Liver (tissue), 9 donors: Measurements from ENCODE around the gene SLC49A3. TPM values are rescaled to one million over a fixed set of nuclear protein-coding genes. Genes with fewer than 3 reads are reported as not detected.

Source experiments
- DNase-seq: peaks from one replicate; pipeline ENCODE4 v3.0.0-alpha.2; 2017; ENCODE audit warnings: low spot score
- H3K27ac ChIP-seq, 2 donors: one replicate each; pipeline ENCODE4 v1.7.0; 2013; ENCODE audit warnings: inconsistent platforms in 2 of 2, low read length in 2 of 2, control low read depth in 1 of 2, low read depth in 1 of 2, mild to moderate bottlenecking in 1 of 2
- H3K27me3 ChIP-seq, 4 donors: one replicate each; pipeline versions ENCODE4 v1.6.1 to v1.7.0; 2013; ENCODE audit warnings: low read length in 3 of 4, inconsistent platforms in 1 of 4, mild to moderate bottlenecking in 1 of 4, moderate library complexity in 1 of 4; ENCODE audit not compliant: control insufficient read depth in 4 of 4, insufficient read depth in 4 of 4
- H3K36me3 ChIP-seq, 4 donors: one replicate each; pipeline versions ENCODE4 v1.6.1 to v1.7.0; 2013; ENCODE audit warnings: low read length in 3 of 4, mild to moderate bottlenecking in 3 of 4, low read depth in 1 of 4, moderate library complexity in 1 of 4; ENCODE audit not compliant: control insufficient read depth in 4 of 4, insufficient read depth in 3 of 4
- H3K4me1 ChIP-seq, 4 donors: one replicate each; pipeline versions ENCODE4 v1.6.1 to v1.7.0; 2013; ENCODE audit warnings: low read length in 3 of 4, mild to moderate bottlenecking in 3 of 4, moderate library complexity in 1 of 4; ENCODE audit not compliant: control insufficient read depth in 4 of 4, insufficient read depth in 4 of 4
- H3K4me3 ChIP-seq, 3 donors: one replicate each; pipeline versions ENCODE4 v1.6.1 to v1.7.0; 2013; ENCODE audit warnings: low read length in 3 of 3, control low read depth in 1 of 3, low read depth in 1 of 3, mild to moderate bottlenecking in 1 of 3
- H3K9ac ChIP-seq, 2 donors: one replicate each; pipeline ENCODE4 v1.7.0; 2013; ENCODE audit warnings: low read length in 2 of 2, mild to moderate bottlenecking in 2 of 2, moderate library complexity in 2 of 2, control low read depth in 1 of 2, low read depth in 1 of 2
- H3K9me3 ChIP-seq, 4 donors: one replicate each; pipeline versions ENCODE4 v1.6.1 to v1.7.0; 2013; ENCODE audit warnings: low read length in 3 of 4; ENCODE audit not compliant: control insufficient read depth in 4 of 4
- ATF3 ChIP-seq: IDR thresholded peaks from 2 replicates; pipeline ENCODE4 v1.6.1; 2016; ENCODE audit warnings: antibody characterized with exemption
- CTCF ChIP-seq: fragments of 150-350 bp; IDR thresholded peaks from 2 replicates; pipeline ENCODE4 v1.5.1; 2017; ENCODE audit warnings: improper control_type of control experiment, low read depth, low read length; ENCODE audit not compliant: missing input control
- EGR1 ChIP-seq, 2 donors: IDR thresholded peaks; 2 replicates each; pipeline ENCODE4 v1.6.1; 2016 to 2018; ENCODE audit warnings: antibody characterized with exemption in 2 of 2, low read depth in 2 of 2
- FOXA1 ChIP-seq: IDR thresholded peaks from 2 replicates; pipeline ENCODE4 v1.6.1; 2016; ENCODE audit warnings: antibody characterized with exemption
- FOXA2 ChIP-seq: IDR thresholded peaks from 2 replicates; pipeline ENCODE4 v1.6.1; 2016; ENCODE audit warnings: antibody characterized with exemption
- GABPA ChIP-seq, 2 donors: IDR thresholded peaks in 1 of 2; conservative IDR thresholded peaks in 1 of 2; 2 replicates each; pipeline ENCODE4 v1.6.1; 2016; ENCODE audit warnings: antibody characterized with exemption in 2 of 2, mild to moderate bottlenecking in 1 of 2, moderate library complexity in 1 of 2
- HNF4A ChIP-seq, 2 donors: conservative IDR thresholded peaks; 2 replicates each; pipeline ENCODE4 v1.6.1; 2016; ENCODE audit warnings: antibody characterized with exemption in 2 of 2, mild to moderate bottlenecking in 2 of 2
- HNF4G ChIP-seq: IDR thresholded peaks from 2 replicates; pipeline ENCODE4 v1.6.1; 2016; ENCODE audit warnings: antibody characterized with exemption
- JUND ChIP-seq, 2 donors: IDR thresholded peaks; 2 replicates each; pipeline ENCODE4 v1.6.1; 2016; ENCODE audit warnings: antibody characterized with exemption in 2 of 2
- NR2F2 ChIP-seq: IDR thresholded peaks from 2 replicates; pipeline ENCODE4 v1.6.1; 2016; ENCODE audit warnings: antibody characterized with exemption
- RAD21 ChIP-seq, 2 donors: IDR thresholded peaks; 2 replicates each; pipeline ENCODE4 v1.6.1; 2016; ENCODE audit warnings: antibody characterized with exemption in 2 of 2, mild to moderate bottlenecking in 2 of 2
- REST ChIP-seq: IDR thresholded peaks from 2 replicates; pipeline ENCODE4 v1.6.1; 2016; ENCODE audit warnings: antibody characterized with exemption, mild to moderate bottlenecking
- RXRA ChIP-seq, 2 donors: IDR thresholded peaks; 2 replicates each; pipeline ENCODE4 v1.6.1; 2017 to 2018; ENCODE audit warnings: antibody characterized with exemption in 2 of 2, mild to moderate bottlenecking in 1 of 2
- SP1 ChIP-seq: IDR thresholded peaks from 2 replicates; pipeline ENCODE4 v1.6.1; 2018; ENCODE audit warnings: antibody characterized with exemption, mild to moderate bottlenecking
- TAF1 ChIP-seq: conservative IDR thresholded peaks from 2 replicates; pipeline ENCODE4 v1.6.1; 2016; ENCODE audit warnings: antibody characterized with exemption, mild to moderate bottlenecking
- YY1 ChIP-seq: IDR thresholded peaks from 2 replicates; pipeline ENCODE4 v1.6.1; 2016; ENCODE audit warnings: antibody characterized with exemption, mild to moderate bottlenecking
- ZBTB33 ChIP-seq: IDR thresholded peaks from 2 replicates; pipeline ENCODE4 v1.6.1; 2016; ENCODE audit warnings: antibody characterized with exemption
- WGBS: extraction: QIAGEN DNeasy Blood & Tissue Kit; methylation state at CpG from one replicate; pipeline ENCODE4 v1.1.7; 2013; 5-methylcytosine and 5-hydroxymethylcytosine counted together
- polyA plus RNA-seq, 2 donors: library from polyadenylated mRNA; stranded (reverse) in 1 of 2; unstranded in 1 of 2; fragments of 200-250 nt in 1 of 2; fragments of >200 nt in 1 of 2; fragmentation: Nextera tagmentation in 1 of 2; extraction: Ambion mirVana in 1 of 2; gene quantifications; one replicate each; pipeline versions ENCODE4 v1.2.1 to v1.2.3, GENCODE V29; 2013 to 2015
- total RNA-seq, 2 donors: library from RNA; depleted of rRNA; stranded (reverse); fragments of >200 nt; gene quantifications; one replicate each; pipeline ENCODE4 v1.2.3, GENCODE V29; 2014
- TF ChIP-seq, protein P1 (sequence below): IDR thresholded peaks from 2 replicates; pipeline ENCODE4 v1.6.1; 2016; ENCODE audit warnings: antibody characterized with exemption
- donor health status: healthy.
- donor health status: healthy.
- donor health status: healthy.
- donor health status: healthy.
- donor health status: healthy.

The SLC49A3 gene
- total and polyA plus RNA-seq, 4 donors: 0.40 to 3.6 (median 2.0) TPM

- no peaks in the 10 kb centered on the region for H3K9me3 ChIP-seq
- H3K4me3 ChIP-seq: peak within 1 kb of the TSS; percentile 90 to 94 (median 92)
- no peaks in the 10 kb centered on the region for H3K27me3 ChIP-seq
- peaks cover 5 to 18% (median 14%) of the 10 kb centered on the region in 4 donors for H3K36me3 ChIP-seq
- DNase-seq: peak; percentile 97
- WGBS: under 1% methylated on average over 84 of the region's 84 CpGs
- H3K27ac ChIP-seq: peak within 1 kb of the TSS; percentile 94 to 95
- TF ChIP-seq REST: no peak
- TF ChIP-seq RAD21 (IDR thresholded peaks at IDR 0.05): peak in 1 of 2 donors; percentile 46
- TF ChIP-seq NR2F2: no peak
- no peak for TF ChIP-seq ATF3
- no peak for TF ChIP-seq FOXA2
- TF ChIP-seq YY1: peak; percentile 91
- no peak for TF ChIP-seq HNF4A (conservative IDR thresholded peaks at IDR 0.05)
- no peak for TF ChIP-seq TAF1
- no peak for TF ChIP-seq ZBTB33
- no peak for TF ChIP-seq JUND (IDR thresholded peaks at IDR 0.05)
- TF ChIP-seq CTCF: peak; percentile 98
- no peak for TF ChIP-seq SP1
- no peak for TF ChIP-seq RXRA (IDR thresholded peaks at IDR 0.05)
- TF ChIP-seq EGR1 (IDR thresholded peaks at IDR 0.05; ENCODE audit: low read depth in 2 of 2): peak; percentile 72 to 95
- TF ChIP-seq GABPA (IDR thresholded peaks at IDR 0.05 in 1 of 2, conservative IDR thresholded peaks at IDR 0.05 in 1 of 2): peak in 1 of 2 donors; percentile 92
- no peak for TF ChIP-seq FOXA1
- TF ChIP-seq, protein P1, sequence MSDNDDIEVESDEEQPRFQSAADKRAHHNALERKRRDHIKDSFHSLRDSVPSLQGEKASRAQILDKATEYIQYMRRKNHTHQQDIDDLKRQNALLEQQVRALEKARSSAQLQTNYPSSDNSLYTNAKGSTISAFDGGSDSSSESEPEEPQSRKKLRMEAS: no peak
- no peak for TF ChIP-seq HNF4G
- H3K9ac ChIP-seq: peak within 1 kb of the TSS; percentile 70 to 96
- peaks cover 8 to 19% (median 15%) of the 10 kb centered on the region in 4 donors for H3K4me1 ChIP-seq
These were observed 14.5 kb downstream of the SLC49A3 start, which contains the start of the genes ATP5ME and MYL5 for GRCh38 chr4:674172-675035. Gene ATP5ME, minus strand, starts transcription at chr4:674276. Its CDS starts 29 bp downstream, at chr4:674247. Gene MYL5, plus strand, starts transcription at chr4:674542. Its CDS starts 3,485 bp downstream, at chr4:678027.
